NCI-H1436 treated with DMSO at 0.1 percent for 48 hours (cell line): ENCODE measurements around the gene NAT8.
"Not testable (repeated sequence)": the region's sequence is repeated elsewhere in the genome, so short reads cannot be mapped to it uniquely, and the experiment has no call there.

Experiments
- DNase-seq: peaks from one replicate; lab custom pipeline; 2025; lab: John Stamatoyannopoulos, UW

The NAT8 gene, protein sequence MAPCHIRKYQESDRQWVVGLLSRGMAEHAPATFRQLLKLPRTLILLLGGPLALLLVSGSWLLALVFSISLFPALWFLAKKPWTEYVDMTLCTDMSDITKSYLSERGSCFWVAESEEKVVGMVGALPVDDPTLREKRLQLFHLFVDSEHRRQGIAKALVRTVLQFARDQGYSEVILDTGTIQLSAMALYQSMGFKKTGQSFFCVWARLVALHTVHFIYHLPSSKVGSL

DNA sequence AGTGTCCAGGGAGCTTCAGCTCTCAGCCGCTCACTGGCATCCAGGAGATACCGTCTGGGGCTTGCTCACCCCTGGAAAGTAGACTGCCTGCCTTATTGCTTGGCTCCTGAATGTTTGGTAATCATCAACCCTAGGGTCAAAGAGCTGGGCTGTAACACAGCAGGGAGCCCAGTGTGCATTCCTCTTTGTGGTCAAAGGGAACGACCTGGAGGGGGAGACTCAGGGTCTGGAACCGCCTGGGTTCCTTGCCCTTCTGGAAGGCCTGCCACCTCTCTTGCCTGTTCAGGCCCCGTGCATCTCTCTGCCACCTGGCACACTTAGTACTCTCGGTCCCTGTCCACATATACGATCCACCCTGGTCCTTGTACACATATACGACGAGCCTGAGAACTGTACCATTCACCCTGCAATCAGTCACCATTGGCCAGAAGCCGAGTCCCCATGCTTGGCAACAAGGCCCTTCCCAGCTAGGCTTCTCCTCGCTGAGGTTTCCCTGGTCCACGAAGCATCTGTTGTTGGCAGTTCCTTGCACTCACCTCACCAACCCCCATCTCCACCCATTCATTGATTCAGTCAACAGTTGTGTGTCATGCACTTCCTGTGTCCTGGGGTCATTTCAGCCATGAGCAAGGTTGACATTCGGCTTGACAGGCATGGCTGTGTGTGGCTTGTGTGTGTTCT, at the start of gene NAT8:
Gene NAT8, minus strand, starts transcription at position 85 of the 681 bp plus-strand sequence. CDS start 794 bp downstream, outside the sequence.
- no peak for DNase-seq

DNA sequence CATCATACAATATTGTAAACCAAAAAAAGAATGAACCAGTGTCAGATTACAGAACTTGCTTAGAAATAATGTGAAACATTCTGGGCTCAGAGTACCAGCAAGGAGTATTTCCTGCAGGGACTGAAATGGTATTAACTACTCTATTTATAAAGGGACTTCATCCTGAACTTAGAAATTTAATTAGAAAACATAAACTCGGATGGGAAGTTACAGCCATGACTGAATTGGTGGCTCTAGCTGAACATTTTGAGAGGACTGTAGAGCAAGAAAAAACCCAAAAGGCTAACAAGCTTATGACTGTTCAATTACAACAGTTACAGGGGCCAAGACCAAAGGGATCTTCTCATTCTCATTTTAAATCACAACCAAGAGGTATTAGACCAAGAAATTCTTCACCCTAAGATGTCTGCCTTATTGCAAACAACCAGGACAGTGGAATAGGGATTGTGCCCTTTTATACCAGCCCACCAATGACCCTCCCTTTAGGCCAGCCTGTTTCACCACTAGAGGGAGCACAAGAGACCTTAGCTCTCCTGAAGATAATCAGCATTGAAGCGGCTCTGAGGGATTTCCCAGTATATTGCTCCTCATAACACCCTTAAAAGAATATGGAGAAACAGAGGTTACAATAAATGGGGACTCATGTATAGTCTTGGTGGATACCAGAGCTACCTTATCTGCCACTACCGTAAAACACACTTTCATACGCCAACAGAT, 48.3 kb upstream of the NAT8 start:
- not testable (repeated sequence) for DNase-seq

DNA sequence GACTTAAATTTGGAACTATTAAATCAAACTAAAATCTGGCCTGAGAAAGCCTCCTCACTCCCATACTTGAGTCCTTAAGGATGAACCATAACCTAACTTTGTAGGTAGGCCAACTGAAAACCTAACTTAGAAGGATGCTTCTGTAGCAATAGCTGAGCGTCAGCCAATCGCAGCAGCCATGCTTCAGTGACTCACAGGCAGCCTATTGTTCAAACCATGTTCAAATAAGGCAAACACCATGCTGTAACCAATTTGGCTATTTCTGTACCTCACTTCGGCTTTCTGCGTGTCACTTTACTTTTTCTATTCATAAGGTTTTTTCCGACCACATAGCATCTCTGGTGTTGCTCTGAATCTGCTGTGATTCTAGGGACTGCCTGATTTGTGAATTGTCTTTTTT, 46.3 kb upstream of the NAT8 start:
- DNase-seq = not testable (repeated sequence)

DNA sequence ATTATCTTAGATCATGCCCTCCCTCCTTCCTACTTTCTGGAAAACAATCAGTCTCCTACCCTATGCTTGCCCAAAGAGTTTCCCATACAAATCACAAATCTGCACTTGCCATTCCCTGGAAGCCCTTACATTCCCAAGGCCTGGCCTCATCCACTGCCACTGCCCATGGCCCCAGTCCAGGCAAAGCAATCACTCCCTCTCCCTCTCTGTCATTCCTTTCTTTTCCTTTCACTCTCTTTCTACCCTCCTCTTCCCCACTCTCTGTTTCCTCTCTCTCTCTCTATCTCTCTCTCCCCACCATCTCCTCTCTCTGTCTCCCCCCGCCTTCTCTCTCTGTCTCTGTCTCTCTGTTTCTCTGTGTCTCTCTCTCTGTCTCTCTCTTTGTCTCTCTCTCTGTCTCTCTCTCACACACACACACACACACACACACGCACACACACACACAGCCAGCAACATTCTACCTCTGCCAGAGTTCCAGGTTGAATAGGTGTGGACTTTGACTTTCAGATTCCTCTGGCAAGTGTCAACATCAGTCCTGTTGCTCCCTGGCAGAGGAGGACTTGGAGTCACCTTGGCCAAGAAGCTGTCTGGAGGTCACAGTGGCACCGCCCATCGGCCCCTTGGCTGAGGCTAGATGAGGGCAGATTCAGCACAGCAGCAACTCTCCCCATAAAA, 43.7 kb upstream of the NAT8 start:
- no peak for DNase-seq

GRCh38 chr2:73684905-73685304, 42.7 kb upstream of the NAT8 start:
- not testable (repeated sequence) for DNase-seq

GRCh38 chr2:73684325-73684724, 42.1 kb upstream of the NAT8 start:
- not testable (repeated sequence) for DNase-seq

DNA sequence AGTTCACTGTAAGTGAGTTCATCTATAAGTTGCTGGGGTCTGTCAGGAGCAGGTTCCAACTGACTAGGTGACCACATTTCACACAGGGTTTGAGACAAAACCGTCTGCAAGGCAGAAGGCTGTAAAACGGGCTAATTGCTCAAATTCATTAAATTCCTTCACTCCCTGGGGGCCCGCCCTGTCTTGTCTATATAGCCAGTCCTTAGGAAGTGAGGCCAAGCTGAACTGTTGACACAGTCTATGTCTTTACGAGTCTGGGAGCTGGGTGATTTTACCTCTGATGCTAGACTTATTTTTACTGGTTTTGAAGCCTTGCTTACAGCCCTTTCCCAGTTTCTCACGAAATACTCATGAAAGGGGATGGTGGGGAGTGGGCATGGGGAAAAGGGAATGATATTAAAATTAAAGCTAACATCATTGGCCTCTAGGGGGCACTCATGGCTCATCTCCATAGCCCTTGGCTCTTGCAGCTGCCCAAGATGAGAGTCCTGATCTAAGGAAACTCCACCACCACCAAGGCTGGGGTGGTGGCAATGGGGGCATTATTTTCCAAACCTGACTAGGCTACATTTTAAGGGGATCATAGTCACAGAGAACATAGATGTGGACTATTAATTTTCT, 37.8 kb upstream of the NAT8 start:
- not testable (repeated sequence) for DNase-seq

GRCh38 chr2:73679237-73679636, 37.0 kb upstream of the NAT8 start:
- DNase-seq = not testable (repeated sequence)

GRCh38 chr2:73678008-73678407, 35.8 kb upstream of the NAT8 start:
- not testable (repeated sequence) for DNase-seq

DNA sequence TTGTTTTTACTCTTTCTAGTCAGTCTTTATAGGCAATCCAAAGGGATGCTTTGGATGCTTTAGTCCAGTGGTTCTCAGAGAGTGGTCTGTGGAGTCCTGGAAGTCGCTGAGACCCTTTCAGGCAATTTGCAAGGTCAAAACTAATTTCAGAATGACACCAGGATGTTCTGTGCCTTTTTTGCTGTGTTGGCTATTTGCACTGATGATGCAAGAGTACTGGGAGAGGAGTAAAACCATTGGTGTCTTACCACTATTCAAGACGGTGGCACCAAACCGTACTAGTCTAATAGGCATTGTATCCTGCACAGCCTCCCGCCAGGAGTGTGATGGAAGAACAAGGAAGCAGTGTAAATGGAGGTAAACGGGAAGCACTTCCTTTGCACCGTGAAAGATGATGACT, 34.0 kb upstream of the NAT8 start:
- DNase-seq = not testable (repeated sequence)

DNA sequence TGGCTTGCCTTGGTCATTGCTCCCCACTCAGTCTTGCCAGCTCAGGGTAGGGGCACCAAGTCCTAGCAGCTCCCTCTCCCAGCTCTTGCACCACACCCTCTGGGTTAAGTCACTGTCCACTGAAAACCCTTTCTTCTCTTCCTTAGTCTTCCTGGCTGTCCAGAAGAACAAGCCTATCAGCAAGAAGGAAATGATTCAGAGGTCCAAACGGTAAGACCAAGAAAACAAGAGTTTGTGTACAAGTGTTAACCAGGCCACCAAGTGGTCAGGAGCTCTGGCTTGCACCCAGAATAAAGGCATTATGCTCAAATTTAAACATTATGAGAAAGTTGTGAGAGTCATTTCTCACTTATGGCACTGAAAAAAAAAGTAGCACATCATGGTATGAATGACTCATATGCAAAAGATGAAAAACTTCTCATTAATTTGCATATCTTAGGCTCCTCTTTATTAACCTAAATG, 32.5 kb upstream of the NAT8 start:
- DNase-seq = not testable (repeated sequence)

DNA sequence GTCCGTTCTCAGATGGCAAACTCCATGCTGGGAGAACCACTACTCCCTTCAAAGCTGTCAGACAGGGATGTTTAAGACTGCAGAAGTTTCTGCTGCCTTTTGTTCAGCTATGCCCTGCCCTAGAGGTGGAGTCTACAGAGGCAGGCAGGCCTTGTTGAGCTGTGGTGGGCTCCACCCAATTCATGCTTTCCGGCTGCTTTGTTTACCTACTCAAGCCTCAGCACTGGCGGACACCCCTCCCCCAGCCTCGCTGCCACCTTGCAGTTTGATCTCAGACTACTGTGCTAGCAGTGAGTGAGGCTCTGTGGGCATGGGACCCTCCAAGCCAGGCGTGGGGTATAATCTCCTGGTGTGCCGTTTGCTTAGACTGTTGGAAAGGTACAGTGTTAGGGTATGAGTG, 27.8 kb upstream of the NAT8 start:
- DNase-seq = not testable (repeated sequence)

- not testable (repeated sequence) for DNase-seq
Observed at GRCh38 chr2:73667239-73667638, 25.0 kb upstream of the NAT8 start.

DNA sequence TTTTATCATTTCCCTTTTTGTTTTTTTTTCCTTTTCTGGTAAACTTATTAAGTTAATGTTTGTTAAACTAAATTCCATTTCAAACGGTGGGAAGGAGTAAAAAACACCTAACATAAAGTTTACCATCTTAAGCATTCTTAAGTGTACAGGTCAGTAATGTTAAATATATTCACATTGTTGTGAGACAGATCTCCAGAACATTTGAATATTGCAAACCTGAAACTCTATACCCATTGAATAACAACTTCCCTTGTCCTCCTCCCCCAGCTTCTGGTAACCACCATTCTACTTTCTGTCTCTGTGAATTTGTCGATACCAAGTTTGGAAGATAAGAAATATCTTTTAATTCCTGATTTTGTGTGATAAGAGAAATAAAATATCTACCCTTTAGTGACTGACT, 12.0 kb upstream of the NAT8 start:
- no peak for DNase-seq

DNA sequence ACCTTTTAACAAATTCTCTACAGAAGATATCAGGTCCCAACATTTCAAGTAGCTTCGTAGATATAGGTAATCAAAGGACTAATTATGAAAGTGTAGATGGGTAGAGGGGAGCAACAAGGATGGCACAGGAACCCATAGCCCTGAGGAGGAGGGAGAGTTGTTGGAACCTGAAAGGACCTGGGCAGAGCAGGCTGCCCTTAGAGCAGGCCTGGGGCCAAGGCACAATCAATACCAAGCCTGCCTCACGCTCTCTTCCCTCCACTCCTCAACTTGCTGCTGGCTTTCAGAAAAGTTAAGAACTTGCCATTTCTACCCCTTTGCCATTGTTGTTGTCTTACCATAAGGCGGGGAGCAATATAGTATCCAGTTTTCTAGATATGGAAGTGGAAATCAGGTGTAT, 10.1 kb upstream of the NAT8 start:
- DNase-seq = no peak

DNA sequence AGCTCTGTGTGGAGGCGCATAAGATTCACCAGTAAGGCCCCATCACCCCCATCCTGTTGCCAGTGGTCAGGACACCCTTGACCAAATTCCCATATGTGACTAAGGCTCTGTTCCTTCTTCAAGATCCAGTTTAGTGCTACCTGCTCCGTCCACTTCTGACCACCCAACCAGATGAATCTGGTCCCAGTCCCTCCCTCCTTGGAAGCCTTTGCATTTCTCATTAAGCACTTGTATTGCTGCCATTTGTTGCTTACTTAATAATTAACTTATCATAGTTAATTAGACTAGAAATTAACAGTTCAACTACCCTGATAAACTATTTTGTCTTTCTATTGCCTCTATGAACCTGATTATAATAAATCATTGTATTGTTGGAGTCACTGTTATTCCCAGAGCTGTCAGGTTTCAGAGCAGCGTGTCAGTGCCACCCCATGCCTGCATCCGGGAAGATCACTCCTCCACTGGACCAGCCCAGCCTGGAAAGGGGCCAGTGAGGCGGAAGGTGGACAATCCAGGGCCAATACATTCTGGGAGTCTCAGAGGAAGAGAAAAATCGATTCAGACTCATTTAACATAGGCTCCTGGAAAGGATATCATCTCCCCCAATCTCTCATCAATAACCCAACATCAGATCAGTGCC, 9.5 kb upstream of the NAT8 start:
- DNase-seq = no peak

DNA sequence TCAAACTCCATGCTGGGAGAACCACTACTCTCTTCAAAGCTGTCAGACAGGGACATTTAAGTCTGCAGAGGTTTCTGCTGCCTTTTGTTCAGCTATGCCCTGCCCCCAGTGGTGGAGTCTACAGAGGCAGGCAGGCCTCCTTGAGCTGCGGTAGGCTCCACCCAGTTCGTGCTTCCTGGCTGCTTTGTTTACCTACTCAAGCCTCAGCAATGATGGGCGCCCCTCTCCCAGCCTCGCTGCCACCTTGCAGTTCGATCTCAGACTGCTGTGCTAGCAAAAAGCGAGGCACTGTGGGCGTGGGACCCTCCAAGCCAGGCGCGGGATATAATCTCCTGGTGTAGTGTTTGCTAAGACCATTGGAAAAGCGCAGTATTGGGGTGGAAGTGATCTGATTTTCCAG, 5.5 kb upstream of the NAT8 start:
- not testable (repeated sequence) for DNase-seq

- DNase-seq = no peak
Observed at GRCh38 chr2:73641767-73642062, 507 bp downstream of the NAT8 start.

GRCh38 chr2:73640946-73641766, 1.1 kb downstream of the NAT8 start:
- no peak for DNase-seq

DNA sequence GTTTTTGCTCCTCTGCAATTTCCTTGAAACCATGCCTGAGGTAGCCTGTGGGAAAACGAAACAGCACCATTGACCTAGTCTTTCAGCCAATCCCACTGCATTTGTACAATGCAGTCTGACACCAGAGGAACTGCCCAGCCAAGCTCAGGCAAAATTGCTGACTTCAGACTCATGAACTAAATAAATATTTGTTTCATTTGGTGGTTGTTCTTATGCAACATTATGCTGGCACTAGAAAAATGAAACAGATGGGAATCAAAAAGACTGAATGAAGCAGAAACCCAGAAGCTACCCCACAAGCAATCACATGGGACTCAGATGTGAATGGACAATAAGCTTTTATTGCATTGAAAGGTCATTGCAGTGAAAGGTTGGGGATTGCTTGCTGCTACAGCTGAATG, 1.7 kb downstream of the NAT8 start:
- DNase-seq = no peak

- no peak for DNase-seq
Observed at GRCh38 chr2:73638429-73638828, 3.8 kb downstream of the NAT8 start.
